Hematopoietic multipotent progenitor cell treated with erythropoietin and hydrocortisone succinate and interleukin-3 and kit ligand, for 17 days (in vitro differentiated cells): Measurements from ENCODE around the gene RNF141.

Experiments used
- DNase-seq: peaks from one replicate; pipeline ENCODE4 v3.0.0-alpha.2; 2015; ENCODE audit warnings: low spot score

The RNF141 gene, protein sequence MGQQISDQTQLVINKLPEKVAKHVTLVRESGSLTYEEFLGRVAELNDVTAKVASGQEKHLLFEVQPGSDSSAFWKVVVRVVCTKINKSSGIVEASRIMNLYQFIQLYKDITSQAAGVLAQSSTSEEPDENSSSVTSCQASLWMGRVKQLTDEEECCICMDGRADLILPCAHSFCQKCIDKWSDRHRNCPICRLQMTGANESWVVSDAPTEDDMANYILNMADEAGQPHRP

DNA sequence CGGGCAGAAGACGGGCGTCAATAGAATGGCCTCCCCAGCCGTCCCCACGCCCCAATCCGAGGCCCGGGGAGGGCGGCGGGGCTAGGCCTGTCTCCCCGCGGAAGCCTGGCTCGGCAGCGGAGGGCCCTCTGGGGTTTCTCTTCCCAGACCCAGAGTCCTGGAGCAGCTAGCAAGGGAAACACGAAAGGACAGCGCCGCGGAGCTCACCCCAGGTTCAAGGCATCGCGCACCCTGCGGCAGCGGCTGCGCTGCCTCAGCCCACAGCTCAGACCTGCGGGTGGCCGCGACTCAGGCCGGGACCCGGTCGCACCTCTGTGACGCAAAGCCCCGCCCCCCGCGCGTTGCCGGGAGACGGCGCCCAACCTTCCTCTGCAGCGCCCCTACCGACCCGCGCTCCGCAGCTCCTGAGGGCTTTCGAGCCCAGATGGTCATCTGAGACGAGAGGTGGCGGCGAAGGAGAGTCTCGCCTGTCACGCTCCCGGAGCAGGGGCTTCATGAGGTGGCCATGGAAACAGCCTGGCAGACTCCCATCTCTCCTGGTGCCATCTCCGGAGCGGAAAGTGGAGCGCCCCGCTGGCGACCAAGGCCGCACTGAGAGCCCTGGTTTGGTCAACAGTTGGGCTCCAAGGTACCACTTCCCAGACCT, at the start of gene RNF141:
Gene RNF141, minus strand, starts transcription at position 273 of the 646 bp plus-strand sequence. CDS start 7,029 bp downstream, outside the sequence.
- peak; percentile 93 for DNase-seq

DNA sequence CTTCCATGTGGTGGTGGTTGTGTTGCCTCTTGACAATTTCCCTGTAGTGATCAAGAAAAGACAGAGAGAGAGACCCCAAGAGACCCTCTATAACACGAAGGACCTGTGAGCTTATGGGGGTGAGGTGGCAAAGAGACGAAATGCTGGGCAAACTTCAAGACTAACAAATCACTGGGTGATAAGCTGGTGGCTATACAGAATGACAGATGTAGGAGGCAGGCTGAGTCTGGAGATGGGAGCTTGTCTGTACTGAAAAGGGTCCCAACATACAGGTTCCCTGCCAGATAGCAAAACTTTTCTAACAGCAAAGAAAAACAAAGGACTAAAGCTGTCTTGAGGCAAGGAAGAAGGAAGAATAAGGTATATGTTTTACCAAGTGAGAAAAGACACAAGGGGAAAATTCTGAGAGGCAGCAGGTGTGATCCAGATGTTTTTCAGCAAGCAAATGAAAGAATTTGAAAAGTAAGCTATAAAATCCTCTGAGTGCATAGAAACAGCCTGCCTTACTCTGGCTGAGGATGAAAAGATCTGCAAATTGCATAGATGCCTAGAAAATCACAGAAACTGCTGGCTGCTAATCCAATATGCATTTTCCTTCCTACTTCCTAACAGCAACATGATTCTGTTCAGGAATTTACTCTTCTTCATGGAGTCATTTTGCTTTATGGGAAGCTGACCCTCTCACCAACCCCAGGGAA, 49.4 kb upstream of the RNF141 start:
- no peak for DNase-seq

DNA sequence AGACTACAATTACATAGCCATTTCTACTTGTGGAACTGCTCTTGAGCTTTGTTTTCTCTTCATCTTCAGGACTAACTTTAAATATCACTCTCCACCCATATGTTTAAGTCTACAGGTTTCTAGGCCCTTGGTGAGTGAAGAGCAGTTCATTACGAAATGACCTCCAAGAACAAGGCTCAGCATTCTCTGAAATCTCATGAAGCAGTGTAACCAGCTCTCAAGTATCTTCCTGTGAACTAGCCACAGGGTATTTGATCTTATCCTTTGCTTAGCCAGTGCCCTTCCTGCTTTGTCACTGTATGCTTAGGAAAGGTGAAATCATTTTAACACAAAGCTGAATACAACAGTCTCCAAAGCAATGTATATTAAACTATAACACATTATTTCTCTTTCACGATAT, 47.9 kb upstream of the RNF141 start:
- DNase-seq, result no peak

DNA sequence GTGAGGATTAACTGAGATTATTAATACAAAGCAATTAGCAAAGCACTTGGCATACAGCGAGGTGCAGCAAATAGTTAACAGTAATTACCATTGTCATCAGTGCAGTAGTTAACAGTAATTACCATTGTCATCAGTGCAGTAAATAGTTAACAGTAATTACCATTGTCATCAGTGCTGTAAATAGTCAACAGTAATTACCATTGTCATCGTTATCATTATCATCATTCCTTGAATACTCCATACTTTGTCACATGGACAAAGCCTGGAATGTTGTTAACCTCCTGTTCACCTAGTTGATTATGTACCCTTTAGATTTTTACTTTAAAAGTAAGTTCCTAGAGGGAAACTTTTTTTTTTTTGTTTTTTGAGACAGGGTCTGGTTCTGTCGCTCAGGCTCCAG, 47.0 kb upstream of the RNF141 start:
- no peak for DNase-seq

DNA sequence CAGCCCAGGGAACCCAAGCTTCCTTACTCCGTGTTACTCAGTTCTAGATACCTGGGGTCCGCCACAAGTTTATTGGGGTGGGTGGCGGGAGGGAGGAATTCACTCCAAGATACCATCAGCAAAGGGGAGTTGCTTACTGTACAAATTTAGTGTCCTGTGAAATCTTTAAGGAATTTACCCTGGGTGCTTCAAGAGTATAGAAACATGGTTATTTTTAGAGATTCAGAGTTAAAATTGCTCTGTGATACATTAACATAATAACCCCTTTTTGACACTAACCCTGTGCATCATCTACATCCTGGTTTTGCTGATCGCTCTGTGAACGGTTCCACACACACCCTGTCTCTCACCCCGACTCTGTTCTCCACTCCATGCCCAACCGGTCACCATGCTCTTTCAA, 46.4 kb upstream of the RNF141 start:
- DNase-seq, result no peak

DNA sequence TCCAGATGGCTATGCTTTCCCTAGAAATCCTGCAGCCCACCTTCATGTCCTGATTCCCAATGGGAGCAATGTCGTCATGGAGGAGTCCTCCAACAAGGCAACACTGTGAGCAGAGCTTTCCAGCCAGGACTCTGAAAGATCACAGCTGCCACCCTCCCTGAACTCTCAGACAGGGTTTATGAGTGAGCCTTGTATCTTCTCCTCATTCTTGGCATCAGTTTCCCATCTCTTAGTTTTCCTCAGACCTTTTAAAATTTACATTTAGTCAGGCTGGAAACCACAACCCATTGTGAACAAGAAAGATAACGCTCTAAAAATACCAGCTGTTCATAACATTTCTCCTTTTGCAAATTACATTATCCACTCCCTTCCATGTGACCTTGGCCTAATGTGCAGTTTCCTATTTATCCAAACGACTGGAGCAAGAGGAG, 43.1 kb upstream of the RNF141 start:
- no peak for DNase-seq

DNA sequence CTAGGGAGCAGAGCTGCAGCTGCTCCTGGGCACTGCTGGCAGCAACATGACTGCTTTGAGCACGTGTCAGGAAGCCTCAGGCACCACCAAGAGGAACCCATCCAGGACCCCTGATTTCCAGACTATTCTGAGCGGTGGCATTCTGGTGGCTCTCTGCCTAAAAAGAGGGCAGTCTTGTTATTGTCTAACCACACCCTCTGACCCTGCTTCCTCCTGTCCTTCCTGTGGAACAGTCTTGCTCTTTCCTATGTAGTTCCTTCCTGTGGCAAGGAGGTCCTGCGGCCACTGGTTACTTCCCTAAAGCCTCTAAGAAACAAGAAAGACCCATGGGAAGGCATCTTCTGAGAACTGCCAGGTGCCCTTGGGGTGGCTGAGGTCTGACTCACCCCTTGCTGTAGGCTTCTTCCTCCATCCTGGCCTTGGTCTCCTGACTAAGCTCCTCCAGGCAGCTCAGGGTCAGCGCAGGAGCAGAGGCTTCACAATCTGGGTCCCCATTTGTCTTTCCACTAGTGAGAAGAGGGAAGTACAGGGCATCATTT, 40.6 kb upstream of the RNF141 start:
- no peak for DNase-seq

DNA sequence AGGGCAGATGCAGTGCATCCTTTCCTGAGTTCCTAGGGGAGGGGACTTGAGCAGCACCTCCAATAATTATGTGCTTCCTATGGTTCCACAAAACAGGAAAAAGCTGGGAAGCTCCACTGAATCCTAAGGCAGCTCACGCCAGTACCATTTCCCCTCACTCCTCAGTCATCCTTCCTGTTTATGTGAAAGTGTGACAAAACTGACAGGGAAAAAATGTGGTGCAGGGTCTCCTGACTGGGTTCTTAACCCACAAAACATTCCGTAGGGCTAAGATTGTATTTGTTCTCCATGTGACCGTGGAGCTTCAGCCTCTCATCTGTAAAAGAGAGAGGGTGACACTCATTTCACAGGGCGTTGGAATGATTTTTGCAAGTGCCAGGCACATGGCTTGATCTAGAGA, 39.6 kb upstream of the RNF141 start:
- no peak for DNase-seq

DNA sequence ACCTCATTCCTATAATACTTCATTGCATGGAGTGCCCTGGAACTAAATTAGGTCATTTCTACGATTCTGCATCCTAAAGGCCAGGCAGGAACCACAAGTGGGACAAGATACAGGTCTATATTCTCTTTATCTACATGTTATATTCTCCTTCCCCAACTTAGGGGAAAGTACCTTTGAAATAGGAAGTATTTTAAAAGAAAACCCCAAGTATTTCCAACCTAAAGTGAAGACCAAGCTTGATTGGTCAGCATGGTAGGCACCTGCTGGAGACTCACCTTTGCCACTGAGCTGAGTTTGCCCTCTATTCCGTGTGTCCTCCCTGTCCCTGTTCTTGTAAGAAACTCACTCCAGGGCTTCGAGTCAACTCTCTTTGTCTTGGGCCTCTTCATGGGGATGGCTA, 38.7 kb upstream of the RNF141 start:
- DNase-seq, result no peak

DNA sequence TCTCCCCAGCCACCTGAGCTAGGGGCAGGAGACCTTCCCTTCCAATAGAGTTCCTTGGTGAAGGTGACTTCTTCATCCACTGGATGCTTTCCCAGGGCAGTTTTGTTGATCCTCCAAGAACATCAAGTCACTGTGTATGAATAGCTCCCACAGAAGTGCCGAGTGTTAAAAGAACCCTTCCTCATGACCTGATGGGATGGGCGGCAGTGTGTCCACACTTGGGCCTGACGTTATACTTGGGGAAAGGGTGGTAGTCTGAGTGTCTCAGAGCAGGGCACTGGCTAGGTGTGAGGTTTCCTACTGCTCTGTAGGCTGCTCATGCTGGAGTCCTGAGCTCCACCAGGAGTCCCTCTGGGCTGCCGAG, 35.0 kb upstream of the RNF141 start:
- DNase-seq, result no peak

DNA sequence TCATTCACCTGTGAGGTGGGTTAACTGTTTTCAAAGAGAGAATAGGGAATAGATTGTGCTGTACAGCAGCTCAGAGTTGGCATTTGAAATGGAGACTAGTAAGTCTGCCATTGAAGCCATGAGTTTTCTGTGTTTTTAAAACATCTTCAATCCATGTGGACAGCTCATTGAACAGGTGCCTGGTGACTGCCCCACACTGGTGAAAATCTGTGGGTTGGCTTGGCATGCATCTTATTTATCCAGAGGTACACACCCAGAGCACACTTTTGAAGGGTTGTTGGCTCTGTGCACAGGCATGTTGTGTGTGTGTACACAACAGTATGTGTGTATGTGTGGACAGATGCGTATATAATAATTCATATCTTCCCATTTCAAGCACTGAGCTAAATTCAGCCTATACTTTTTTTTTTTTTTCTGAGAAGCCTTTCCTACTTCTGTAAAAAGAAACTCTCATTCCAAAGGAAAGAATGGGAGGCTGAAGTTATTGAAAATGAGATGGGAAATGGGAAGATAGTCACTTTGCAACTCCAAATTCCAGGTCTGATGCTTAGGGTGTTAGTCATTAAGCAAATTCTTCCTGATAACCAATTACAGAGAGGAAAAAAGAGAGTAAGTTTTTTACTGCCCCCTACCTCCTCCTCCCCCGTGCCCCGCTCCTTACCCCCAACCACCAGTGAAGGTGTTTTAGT, 34.5 kb upstream of the RNF141 start:
- no peak for DNase-seq

DNA sequence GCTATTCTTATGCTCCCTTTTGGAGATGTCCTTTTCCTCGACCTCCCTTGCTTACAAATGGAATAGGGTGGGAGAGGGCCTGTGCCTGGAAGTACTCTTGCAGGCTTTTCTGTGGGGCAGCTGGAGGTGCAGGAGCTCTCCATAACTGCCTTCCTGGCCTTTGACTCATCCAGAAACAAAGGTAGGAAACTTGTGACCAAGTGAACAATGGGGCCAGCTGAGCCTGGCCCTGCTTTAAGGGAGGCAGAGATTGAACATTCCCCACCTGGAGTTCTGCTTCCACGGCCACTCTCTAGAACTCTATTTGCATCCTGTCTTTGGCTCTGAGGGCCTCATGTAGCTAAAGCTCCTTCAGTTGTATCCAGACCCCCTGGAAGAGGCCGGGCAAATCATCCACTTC, 32.6 kb upstream of the RNF141 start:
- no peak for DNase-seq

DNA sequence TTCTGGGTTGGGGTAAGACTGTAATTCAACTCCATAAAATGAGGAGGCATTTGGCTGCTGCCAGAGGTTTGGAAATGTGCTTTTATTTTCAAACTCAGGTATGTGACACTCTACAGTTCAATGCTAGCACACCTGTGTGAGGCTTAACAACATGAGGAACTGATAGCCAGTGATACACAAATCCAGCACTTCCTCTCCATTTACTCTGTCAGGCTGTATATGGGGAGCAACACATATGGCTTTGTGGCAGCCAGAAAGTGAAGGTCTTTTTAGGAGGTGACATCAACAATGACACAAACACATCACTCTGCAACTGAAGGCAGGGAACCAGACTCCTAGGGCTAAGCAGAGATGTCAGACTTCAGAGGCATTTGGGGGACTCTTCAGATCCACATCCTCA, 32.0 kb upstream of the RNF141 start:
- DNase-seq, result no peak

DNA sequence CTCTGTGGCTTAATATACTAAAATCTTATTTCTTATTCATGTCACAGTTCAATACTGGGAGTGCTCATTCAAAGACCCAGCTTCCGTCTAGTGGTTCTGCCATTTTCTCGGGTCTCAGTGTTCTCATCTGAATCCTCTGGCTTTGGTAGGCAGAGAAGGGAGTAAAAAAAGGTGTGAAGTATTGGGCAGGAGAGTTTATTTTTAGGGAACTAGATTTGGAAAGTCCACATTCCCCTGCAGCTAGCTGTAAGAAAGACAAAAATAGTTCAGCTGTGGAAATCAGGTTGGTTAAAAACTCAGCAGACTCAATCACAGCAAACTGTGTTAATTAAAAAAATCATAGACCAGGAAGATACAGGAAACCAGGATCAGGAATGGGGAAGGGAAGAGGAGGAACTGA, 31.5 kb upstream of the RNF141 start:
- DNase-seq, result no peak

DNA sequence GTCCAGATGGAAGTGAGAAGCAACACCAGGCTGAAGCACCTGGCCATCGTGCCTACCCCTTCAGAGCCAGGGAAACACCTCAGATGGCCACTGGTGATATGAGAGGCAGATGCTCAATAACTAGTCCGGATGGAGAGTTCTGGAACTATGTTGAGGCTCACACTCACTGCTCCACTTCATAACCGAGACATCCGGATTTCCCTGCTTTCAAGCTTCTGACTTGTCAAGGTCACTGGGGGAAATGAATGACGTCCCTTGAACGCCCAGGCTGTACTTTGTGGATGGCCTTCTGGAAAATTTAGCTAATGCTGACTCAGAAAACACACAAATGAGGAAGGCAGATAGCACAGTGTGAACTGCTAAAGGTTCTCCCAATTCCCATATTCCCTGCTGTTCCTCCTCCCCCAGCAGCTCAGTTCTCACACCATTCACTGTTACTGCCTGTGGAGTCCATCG, 27.5 kb upstream of the RNF141 start, which contains the start of gene LYVE1:
Gene LYVE1, minus strand, starts transcription at position 180 of the 456 bp plus-strand sequence. Its CDS starts 133 bp downstream, at position 47.
- no peak for DNase-seq

DNA sequence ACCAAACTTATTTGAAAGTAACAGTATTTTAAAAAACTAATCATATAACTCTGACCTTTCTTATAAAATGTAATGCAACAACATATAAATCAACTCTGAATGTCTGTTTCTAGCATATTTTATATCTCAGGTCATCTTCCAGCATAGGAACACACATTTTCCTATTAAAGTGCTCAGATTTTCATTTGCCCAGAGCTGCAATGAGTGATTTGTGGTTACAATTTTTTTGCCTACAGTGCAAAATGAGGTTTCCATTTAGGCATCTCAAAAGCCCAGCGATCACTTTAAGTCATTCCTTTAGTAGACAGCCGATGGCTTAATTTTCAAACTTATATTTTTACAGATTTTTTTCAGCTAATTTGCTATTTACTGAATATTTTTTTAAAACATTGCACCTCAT, 26.5 kb upstream of the RNF141 start:
- no peak for DNase-seq

DNA sequence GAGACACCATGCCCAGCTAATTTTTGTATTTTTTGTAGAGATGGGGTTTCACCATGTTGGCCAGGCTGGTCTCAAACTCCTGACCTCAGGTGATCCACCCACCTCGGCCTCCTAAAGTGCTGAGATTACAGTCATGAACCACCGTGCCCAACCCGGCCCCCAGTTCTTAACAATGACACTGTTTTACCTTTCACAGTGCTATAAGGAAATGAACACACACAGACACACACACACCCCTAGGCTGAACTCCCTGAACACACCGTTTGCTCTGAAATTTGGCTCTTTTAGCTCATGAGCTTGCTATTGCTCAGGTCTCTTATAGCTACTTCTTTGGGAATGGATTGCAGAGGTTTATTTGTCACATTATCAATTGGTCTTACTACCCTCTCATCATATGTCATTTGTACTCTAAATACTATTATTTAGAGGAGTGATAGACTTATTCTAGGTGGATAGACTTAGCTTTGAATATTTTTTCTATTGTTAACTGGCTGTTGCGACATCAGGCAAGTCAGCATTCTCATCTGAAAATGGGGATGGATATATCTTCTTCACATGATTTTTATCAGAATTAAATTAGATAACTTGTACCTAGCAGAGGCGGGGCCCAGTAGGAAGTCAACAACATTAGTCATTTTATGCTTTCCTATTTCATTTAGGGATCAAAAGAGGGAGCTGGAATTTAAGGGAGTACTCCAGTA, 25.4 kb upstream of the RNF141 start:
- DNase-seq, result no peak

DNA sequence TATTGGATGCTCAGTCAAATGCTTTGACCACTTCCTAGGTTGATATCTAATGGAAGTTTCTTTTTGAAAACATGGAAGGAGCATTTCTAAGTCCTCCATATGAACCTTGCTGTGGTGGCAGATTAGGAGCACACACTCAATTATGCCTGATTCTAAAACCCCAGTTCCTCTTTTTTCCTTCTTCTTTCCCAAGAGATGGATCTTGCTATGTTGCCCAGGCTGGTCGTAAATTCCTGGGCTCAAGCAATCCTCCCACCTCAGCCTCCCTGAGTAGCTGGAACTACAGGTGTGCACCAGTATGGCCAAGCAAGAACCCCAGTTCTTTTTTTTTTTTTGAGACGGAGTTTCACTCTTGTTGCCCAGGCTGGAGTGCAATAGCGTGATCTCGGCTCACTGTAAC, 24.5 kb upstream of the RNF141 start:
- no peak for DNase-seq

DNA sequence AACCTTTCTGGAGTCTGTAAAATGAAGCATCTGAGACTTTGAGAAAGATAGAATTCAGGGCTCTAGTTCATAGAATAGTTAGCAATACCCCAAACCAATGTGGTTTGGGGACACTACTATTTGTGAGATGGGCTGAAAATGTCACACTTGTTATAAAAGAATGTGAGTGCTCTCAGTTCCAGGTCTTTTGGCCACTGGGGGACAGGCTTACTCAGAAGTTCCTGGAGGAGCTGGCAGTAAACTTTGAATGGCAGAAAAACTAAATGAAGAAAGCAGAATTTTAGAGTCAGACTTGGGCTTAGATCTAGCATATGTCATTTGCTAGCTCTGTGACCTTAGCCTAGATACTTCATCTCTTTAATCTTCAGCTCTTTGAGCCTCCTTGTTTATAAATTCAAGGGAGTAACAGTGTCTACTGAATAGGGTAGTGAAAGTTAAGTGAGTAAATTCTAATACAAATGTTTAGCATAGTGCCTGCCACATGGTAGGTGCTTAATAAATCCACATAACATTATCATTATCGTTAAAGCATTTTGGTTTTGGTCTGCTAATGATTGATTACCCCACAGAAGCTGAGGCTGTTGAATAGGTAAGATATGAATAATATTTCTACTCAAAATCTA, 23.8 kb upstream of the RNF141 start:
- no peak for DNase-seq

DNA sequence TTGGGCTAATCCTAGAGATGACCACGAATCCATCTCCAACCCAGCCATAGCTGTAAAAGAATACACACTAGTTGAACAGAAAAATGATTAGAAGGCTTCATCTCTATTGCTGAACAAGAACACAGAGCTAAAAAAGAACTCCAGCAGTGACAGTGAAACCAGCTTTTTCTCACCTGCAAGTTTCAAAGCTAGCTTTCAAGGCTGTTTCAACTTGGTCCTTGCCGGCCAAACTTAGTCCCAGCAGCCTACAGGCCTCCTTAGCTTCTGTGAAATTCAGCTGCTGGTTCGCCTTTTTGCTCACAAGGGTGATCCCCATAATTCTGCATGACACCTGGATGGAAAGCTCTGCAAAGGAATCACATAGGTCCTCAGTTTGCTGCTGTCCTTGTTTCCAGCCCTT, 23.0 kb upstream of the RNF141 start:
- no peak for DNase-seq

DNA sequence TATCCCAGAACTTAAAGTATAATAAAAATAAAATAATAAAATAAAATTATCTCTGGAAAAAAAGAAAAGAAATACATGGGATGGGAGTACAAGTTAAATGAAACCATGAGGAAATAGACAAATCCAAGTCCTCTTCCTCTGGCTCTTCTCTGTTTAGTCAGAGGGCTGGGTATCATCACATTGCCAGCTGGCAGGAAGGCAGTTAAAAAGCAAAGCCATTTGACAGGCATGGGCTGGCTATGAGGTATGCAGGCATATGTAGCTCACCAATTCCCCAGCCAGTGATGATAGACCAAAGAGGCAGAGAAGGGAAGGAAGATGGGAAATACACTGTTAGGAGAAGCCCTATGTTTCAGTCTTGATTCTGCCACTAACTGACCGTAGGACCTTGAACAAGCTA, 21.0 kb upstream of the RNF141 start:
- DNase-seq, result no peak
